ENCODE data around the gene AJAP1.

The AJAP1 gene

GRCh38 chr1:4631321-4631720, 23.1 kb upstream of the AJAP1 start:
- ChIA-PET CTCF (no interaction called here), POLR2A (no interaction called here)
- Histone ChIP-seq H3K36me3 (ENCODE audit: control insufficient read depth in 2 of 2, insufficient read depth in 1 of 2, low read length in 2 of 2) (no peaks in the 10 kb centered on the region), H3K9me3 (ENCODE audit: control insufficient read depth, insufficient read depth, low read depth, low read length) (no peaks in the 10 kb centered on the region), H3K4me3 (ENCODE audit: low read depth, low read length) (no peak overlapping the region), H3K4me1 (ENCODE audit: control insufficient read depth, insufficient read depth, low read length) (no peaks in the 10 kb centered on the region), H3K27ac (ENCODE audit: extremely low read depth, low read depth, low read length) (no peak overlapping the region)
- TF ChIP-seq BCL11B (tag by site-specific recombination; IDR thresholded peaks at IDR 0.05; ENCODE audit: low read depth) (no peak), ZNF521 (tag by site-specific recombination; IDR thresholded peaks at IDR 0.05) (no peak), HIC1 (tag by site-specific recombination; IDR thresholded peaks at IDR 0.05) (no peak), ZBTB17 (tag by site-specific recombination; IDR thresholded peaks at IDR 0.05) (no peak), CTCF (tag by site-specific recombination; IDR thresholded peaks at IDR 0.05) (no peak), ZBTB20 (tag by site-specific recombination; IDR thresholded peaks at IDR 0.05) (no peak), ZBTB21 (tag by site-specific recombination; IDR thresholded peaks at IDR 0.05) (no peak), ZNF658 (tag by site-specific recombination; IDR thresholded peaks at IDR 0.05) (no peak), ZNF529 (tag by site-specific recombination; IDR thresholded peaks at IDR 0.05; ENCODE audit: insufficient replicate concordance) (no peak), PRDM4 (tag by site-specific recombination; IDR thresholded peaks at IDR 0.05) (no peak)

GRCh38 chr1:4633346-4633745, 21.1 kb upstream of the AJAP1 start:
- H3K27ac ChIP-seq (ENCODE audit: extremely low read depth, low read depth, low read length): no peak overlapping the region
- ChIA-PET CTCF (no interaction called here), POLR2A (no interaction called here)
- no peaks in the 10 kb centered on the region for H3K36me3 ChIP-seq (ENCODE audit: control insufficient read depth in 2 of 2, insufficient read depth in 1 of 2, low read length in 2 of 2)
- H3K4me1 ChIP-seq (ENCODE audit: control insufficient read depth, insufficient read depth, low read length): no peaks in the 10 kb centered on the region
- no peaks in the 10 kb centered on the region for H3K9me3 ChIP-seq (ENCODE audit: control insufficient read depth, insufficient read depth, low read depth, low read length)
- H3K4me3 ChIP-seq (ENCODE audit: low read depth, low read length): no peak overlapping the region
- no peak for TF ChIP-seq ZNF433 (tag by site-specific recombination; IDR thresholded peaks at IDR 0.05; ENCODE audit: low read depth)
- no peak for TF ChIP-seq ATF2 (tag by site-specific recombination; IDR thresholded peaks at IDR 0.05; ENCODE audit: low read depth)
- no peak for TF ChIP-seq TCF7L2 (IDR thresholded peaks at IDR 0.05; ENCODE audit: borderline replicate concordance, low read depth, low read length)
- TF ChIP-seq ZNF404 (tag by site-specific recombination; IDR thresholded peaks at IDR 0.05): no peak
- no peak for TF ChIP-seq ZNF571 (tag by site-specific recombination; IDR thresholded peaks at IDR 0.05)
- no peak for TF ChIP-seq GLI4 (tag by site-specific recombination; IDR thresholded peaks at IDR 0.05)
- TF ChIP-seq SP2 (tag by site-specific recombination; IDR thresholded peaks at IDR 0.05): no peak
- no peak for TF ChIP-seq ZNF513 (tag by site-specific recombination; IDR thresholded peaks at IDR 0.05)
- no peak for TF ChIP-seq ZNF169 (tag by site-specific recombination; IDR thresholded peaks at IDR 0.05)
- TF ChIP-seq ZBTB10 (tag by site-specific recombination; IDR thresholded peaks at IDR 0.05): no peak
- TF ChIP-seq ZSCAN23 (tag by site-specific recombination; IDR thresholded peaks at IDR 0.05): no peak
- no peak for TF ChIP-seq ZBTB26 (tag by site-specific recombination; optimal IDR thresholded peaks at IDR 0.05)
